ENCODE results near the gene ATP6V0C.

GRCh38 chr16:2467528-2468232 lies 46.1 kb upstream of the ATP6V0C start:
- TF ChIP-seq, protein P1, sequence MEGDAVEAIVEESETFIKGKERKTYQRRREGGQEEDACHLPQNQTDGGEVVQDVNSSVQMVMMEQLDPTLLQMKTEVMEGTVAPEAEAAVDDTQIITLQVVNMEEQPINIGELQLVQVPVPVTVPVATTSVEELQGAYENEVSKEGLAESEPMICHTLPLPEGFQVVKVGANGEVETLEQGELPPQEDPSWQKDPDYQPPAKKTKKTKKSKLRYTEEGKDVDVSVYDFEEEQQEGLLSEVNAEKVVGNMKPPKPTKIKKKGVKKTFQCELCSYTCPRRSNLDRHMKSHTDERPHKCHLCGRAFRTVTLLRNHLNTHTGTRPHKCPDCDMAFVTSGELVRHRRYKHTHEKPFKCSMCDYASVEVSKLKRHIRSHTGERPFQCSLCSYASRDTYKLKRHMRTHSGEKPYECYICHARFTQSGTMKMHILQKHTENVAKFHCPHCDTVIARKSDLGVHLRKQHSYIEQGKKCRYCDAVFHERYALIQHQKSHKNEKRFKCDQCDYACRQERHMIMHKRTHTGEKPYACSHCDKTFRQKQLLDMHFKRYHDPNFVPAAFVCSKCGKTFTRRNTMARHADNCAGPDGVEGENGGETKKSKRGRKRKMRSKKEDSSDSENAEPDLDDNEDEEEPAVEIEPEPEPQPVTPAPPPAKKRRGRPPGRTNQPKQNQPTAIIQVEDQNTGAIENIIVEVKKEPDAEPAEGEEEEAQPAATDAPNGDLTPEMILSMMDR (IDR thresholded peaks at IDR 0.05), result no peak
- no peak for TF ChIP-seq POLR2A (IDR thresholded peaks at IDR 0.05)
